ENCODE measurements around the gene NPFFR1. TPM values are rescaled to one million over a fixed set of nuclear protein-coding genes. Genes with fewer than 3 reads are reported as not detected.
A peak's percentile ranks its signal among the peaks of the same experiment; 100 is the strongest.

The NPFFR1 gene
- total RNA-seq, 1 experiment from 2014 or later, result 0.02 TPM

GRCh38 chr10:70234668-70235447, 48.9 kb downstream of the NPFFR1 start:
- POLR2A ChIA-PET (ENCODE audit: low non-redundant PET), result interaction anchor here (0.6 kb wide), 1 partner anchor 120 kb away, joined by 3 read pairs; no protein-coding TSS in a partner anchor
- Histone ChIP-seq H3K27me3 (replicated peaks; ENCODE audit: insufficient read depth, low read depth, low read length, poor library complexity) (no peaks in the 10 kb centered on the region), H3K36me3 (ENCODE audit: insufficient read depth, low read length, poor library complexity, severe bottlenecking) (peaks cover 7% of the 10 kb centered on the region), H3K4me3 (ENCODE audit: low read depth, low read length, poor library complexity, severe bottlenecking) (no peak overlapping the region), H3K9me3 (ENCODE audit: low read depth, low read length, poor library complexity, severe bottlenecking) (no peaks in the 10 kb centered on the region), H3K4me1 (ENCODE audit: insufficient read depth, low read length, poor library complexity, severe bottlenecking) (peaks cover 9% of the 10 kb centered on the region), H3K27ac (ENCODE audit: low read depth, low read length, poor library complexity, severe bottlenecking) (peak overlapping the region; percentile 41)
- intact Hi-C loops (cut with micrococcal nuclease; ENCODE audit: unreplicated experiment), result no loop called here
- CTCF ChIA-PET, result interaction anchor here (0.5 to 0.7 kb wide), 2 partner anchors 99 to 1721 kb away, joined by 3 read pairs; no protein-coding TSS in a partner anchor
- peak; percentile 55 for DNase-seq (ENCODE audit: low spot score)
- TF ChIP-seq CTCF (conservative IDR thresholded peaks at IDR 0.05; ENCODE audit: low read depth, low read length) (no peak), EZH2 (IDR thresholded peaks at IDR 0.05; ENCODE audit: borderline replicate concordance, low read depth, low read length, poor library complexity, severe bottlenecking) (no peak)
- BruUV-seq (replicated peaks), result no TSS peak

GRCh38 chr10:70233939-70234300, 49.9 kb downstream of the NPFFR1 start:
- TF ChIP-seq CTCF (conservative IDR thresholded peaks at IDR 0.05; ENCODE audit: low read depth, low read length), result no peak
- TF ChIP-seq EZH2 (IDR thresholded peaks at IDR 0.05; ENCODE audit: borderline replicate concordance, low read depth, low read length, poor library complexity, severe bottlenecking), result no peak
- BruUV-seq (replicated peaks), result no TSS peak
- Histone ChIP-seq H3K4me3 (ENCODE audit: low read depth, low read length, poor library complexity, severe bottlenecking) (peak overlapping the region; percentile 88), H3K27ac (ENCODE audit: low read depth, low read length, poor library complexity, severe bottlenecking) (peak overlapping the region; percentile 86), H3K4me1 (ENCODE audit: insufficient read depth, low read length, poor library complexity, severe bottlenecking) (peaks cover 9% of the 10 kb centered on the region), H3K27me3 (replicated peaks; ENCODE audit: insufficient read depth, low read depth, low read length, poor library complexity) (no peaks in the 10 kb centered on the region), H3K36me3 (ENCODE audit: insufficient read depth, low read length, poor library complexity, severe bottlenecking) (peaks cover 16% of the 10 kb centered on the region), H3K9me3 (ENCODE audit: low read depth, low read length, poor library complexity, severe bottlenecking) (no peaks in the 10 kb centered on the region)
- ChIA-PET CTCF (interaction anchor here (0.7 to 0.9 kb wide), 2 partner anchors 12 to 1722 kb away, joined by 3 to 5 read pairs; no protein-coding TSS in a partner anchor), POLR2A (ENCODE audit: low non-redundant PET) (interaction anchor here (0.6 kb wide), 1 partner anchor 42 kb away, joined by 9 read pairs; no protein-coding TSS in a partner anchor)
- intact Hi-C loops (cut with micrococcal nuclease; ENCODE audit: unreplicated experiment), result no loop called here
- no peak for DNase-seq (ENCODE audit: low spot score)

- peak; percentile 99 for DNase-seq (ENCODE audit: low spot score)
- CTCF ChIA-PET, result interaction anchor here (0.9 to 1.4 kb wide), 2 partner anchors 12 to 131 kb away, joined by 5 read pairs; no protein-coding TSS in a partner anchor
- POLR2A ChIA-PET (ENCODE audit: low non-redundant PET), result interaction anchor here (0.6 kb wide), 1 partner anchor 43 kb away, joined by 9 read pairs; no protein-coding TSS in a partner anchor
- peaks cover 22% of the 10 kb centered on the region for H3K36me3 ChIP-seq (ENCODE audit: insufficient read depth, low read length, poor library complexity, severe bottlenecking)
- peaks cover 12% of the 10 kb centered on the region for H3K4me1 ChIP-seq (ENCODE audit: insufficient read depth, low read length, poor library complexity, severe bottlenecking)
- intact Hi-C loops (cut with micrococcal nuclease; ENCODE audit: unreplicated experiment), result no loop called here
- H3K4me3 ChIP-seq (ENCODE audit: low read depth, low read length, poor library complexity, severe bottlenecking), result peak within 1 kb of the TSS; percentile 88
- H3K27me3 ChIP-seq (replicated peaks; ENCODE audit: insufficient read depth, low read depth, low read length, poor library complexity), result no peaks in the 10 kb centered on the region
- TSS peak; percentile 80 for BruUV-seq (replicated peaks)
- TF ChIP-seq CTCF (conservative IDR thresholded peaks at IDR 0.05; ENCODE audit: low read depth, low read length) (no peak), EZH2 (IDR thresholded peaks at IDR 0.05; ENCODE audit: borderline replicate concordance, low read depth, low read length, poor library complexity, severe bottlenecking) (no peak)
- H3K9me3 ChIP-seq (ENCODE audit: low read depth, low read length, poor library complexity, severe bottlenecking), result no peaks in the 10 kb centered on the region
- H3K27ac ChIP-seq (ENCODE audit: low read depth, low read length, poor library complexity, severe bottlenecking), result peak within 1 kb of the TSS; percentile 86
Observed at GRCh38 chr10:70233109-70233938, 50.5 kb downstream of the NPFFR1 start, which contains the start of gene PPA1. Gene PPA1 (minus strand): TSS chr10:70233429. CDS start chr10:70233327, 102 bp downstream.
